ENCODE results near the gene CDK19. TPM values are rescaled to one million over a fixed set of nuclear protein-coding genes. Genes with fewer than 3 reads are reported as not detected.
A peak's percentile ranks its signal among the peaks of the same experiment; 100 is the strongest.

The CDK19 gene
- total RNA-seq, 1 donor from 2014 or later: 21.8 TPM

- Mint-ChIP-seq H3K27me3 (ENCODE audit: low read depth, unreplicated experiment) (no peaks in the 10 kb centered on the region), H3K9me3 (ENCODE audit: unreplicated experiment) (no peaks in the 10 kb centered on the region)
- no peak for FAIRE-seq
Measured at GRCh38 chr6:110629153-110629552, 186.1 kb downstream of the CDK19 start.

GRCh38 chr6:110628330-110628729, 186.9 kb downstream of the CDK19 start:
- no peak overlapping the region for H3K9ac ChIP-seq (ENCODE audit: low read length)
- H4K20me1 ChIP-seq (ENCODE audit: insufficient read depth, low read length): no peaks in the 10 kb centered on the region
- Mint-ChIP-seq H3K4me3 (ENCODE audit: unreplicated experiment) (no peak overlapping the region), H3K36me3 (ENCODE audit: low read depth, unreplicated experiment) (no peaks in the 10 kb centered on the region), H3K4me1 (ENCODE audit: low read depth, unreplicated experiment) (peaks cover 15% of the 10 kb centered on the region), H3K27ac (ENCODE audit: unreplicated experiment) (peak overlapping the region; percentile 85), H3K9me3 (ENCODE audit: unreplicated experiment) (no peaks in the 10 kb centered on the region), H3K27me3 (ENCODE audit: low read depth, unreplicated experiment) (no peaks in the 10 kb centered on the region)
- peak; percentile 56 for FAIRE-seq
- H3K4me1 ChIP-seq (ENCODE audit: insufficient read depth, low read length): peaks cover 4% of the 10 kb centered on the region
- H2AFZ ChIP-seq (ENCODE audit: low read depth, low read length): no peak overlapping the region
- no peaks in the 10 kb centered on the region for H3K79me2 ChIP-seq (ENCODE audit: insufficient read depth, low read length)
- no peaks in the 10 kb centered on the region for H3K27me3 ChIP-seq (ENCODE audit: insufficient read depth, low read length)
- no peak overlapping the region for H3K4me3 ChIP-seq (ENCODE audit: insufficient read depth, low read depth, low read length)
- H3K9me3 ChIP-seq (ENCODE audit: insufficient read depth, low read depth, low read length): no peaks in the 10 kb centered on the region
- no peak for TF ChIP-seq EZH2 (IDR thresholded peaks at IDR 0.05; ENCODE audit: insufficient read depth, low read length)
- TF ChIP-seq CTCF (IDR thresholded peaks at IDR 0.05; ENCODE audit: insufficient read depth, low read depth, low read length): no peak
- H3K27ac ChIP-seq (ENCODE audit: low read depth, low read length): no peak overlapping the region
- peak overlapping the region; percentile 50 for H3K4me2 ChIP-seq (ENCODE audit: low read length)
- no peaks in the 10 kb centered on the region for H3K36me3 ChIP-seq (ENCODE audit: insufficient read depth, low read length)
- peak; percentile 67 for DNase-seq (ENCODE audit: low read depth)

More at GRCh38 chr6:110629153-110629552, 186.1 kb downstream of the CDK19 start:
- Histone ChIP-seq H2AFZ (ENCODE audit: low read depth, low read length) (no peak overlapping the region), H3K4me2 (ENCODE audit: low read length) (no peak overlapping the region), H3K4me3 (ENCODE audit: insufficient read depth, low read depth, low read length) (no peak overlapping the region), H3K4me1 (ENCODE audit: insufficient read depth, low read length) (peaks cover 4% of the 10 kb centered on the region), H3K9ac (ENCODE audit: low read length) (no peak overlapping the region), H3K27ac (ENCODE audit: low read depth, low read length) (no peak overlapping the region), H4K20me1 (ENCODE audit: insufficient read depth, low read length) (no peaks in the 10 kb centered on the region), H3K9me3 (ENCODE audit: insufficient read depth, low read depth, low read length) (no peaks in the 10 kb centered on the region), H3K36me3 (ENCODE audit: insufficient read depth, low read length) (no peaks in the 10 kb centered on the region), H3K79me2 (ENCODE audit: insufficient read depth, low read length) (no peaks in the 10 kb centered on the region), H3K27me3 (ENCODE audit: insufficient read depth, low read length) (no peaks in the 10 kb centered on the region)
- H3K27ac Mint-ChIP-seq (ENCODE audit: unreplicated experiment): no peak overlapping the region
- DNase-seq (ENCODE audit: low read depth): no peak
- TF ChIP-seq EZH2 (IDR thresholded peaks at IDR 0.05; ENCODE audit: insufficient read depth, low read length): no peak
- TF ChIP-seq CTCF (IDR thresholded peaks at IDR 0.05; ENCODE audit: insufficient read depth, low read depth, low read length): no peak
- H3K4me1 Mint-ChIP-seq (ENCODE audit: low read depth, unreplicated experiment): peaks cover 15% of the 10 kb centered on the region
- H3K4me3 Mint-ChIP-seq (ENCODE audit: unreplicated experiment): peak overlapping the region; percentile 54
- H3K36me3 Mint-ChIP-seq (ENCODE audit: low read depth, unreplicated experiment): no peaks in the 10 kb centered on the region

GRCh38 chr6:110626442-110626841, 188.8 kb downstream of the CDK19 start:
- H3K36me3 Mint-ChIP-seq (ENCODE audit: low read depth, unreplicated experiment): peaks cover 2% of the 10 kb centered on the region
- Histone ChIP-seq H3K4me3 (ENCODE audit: insufficient read depth, low read depth, low read length) (no peak overlapping the region), H3K27me3 (ENCODE audit: insufficient read depth, low read length) (no peaks in the 10 kb centered on the region), H3K79me2 (ENCODE audit: insufficient read depth, low read length) (no peaks in the 10 kb centered on the region), H3K9me3 (ENCODE audit: insufficient read depth, low read depth, low read length) (no peaks in the 10 kb centered on the region), H2AFZ (ENCODE audit: low read depth, low read length) (no peak overlapping the region), H3K27ac (ENCODE audit: low read depth, low read length) (no peak overlapping the region), H3K4me1 (ENCODE audit: insufficient read depth, low read length) (peaks cover 4% of the 10 kb centered on the region), H3K4me2 (ENCODE audit: low read length) (no peak overlapping the region), H3K9ac (ENCODE audit: low read length) (no peak overlapping the region), H3K36me3 (ENCODE audit: insufficient read depth, low read length) (no peaks in the 10 kb centered on the region), H4K20me1 (ENCODE audit: insufficient read depth, low read length) (no peaks in the 10 kb centered on the region)
- H3K27me3 Mint-ChIP-seq (ENCODE audit: low read depth, unreplicated experiment): no peaks in the 10 kb centered on the region
- peaks cover 15% of the 10 kb centered on the region for H3K4me1 Mint-ChIP-seq (ENCODE audit: low read depth, unreplicated experiment)
- DNase-seq (ENCODE audit: low read depth) (no peak), FAIRE-seq (no peak)
- H3K9me3 Mint-ChIP-seq (ENCODE audit: unreplicated experiment): no peaks in the 10 kb centered on the region
- H3K27ac Mint-ChIP-seq (ENCODE audit: unreplicated experiment): no peak overlapping the region
- H3K4me3 Mint-ChIP-seq (ENCODE audit: unreplicated experiment): no peak overlapping the region
- no peak for TF ChIP-seq EZH2 (IDR thresholded peaks at IDR 0.05; ENCODE audit: insufficient read depth, low read length)
- no peak for TF ChIP-seq CTCF (IDR thresholded peaks at IDR 0.05; ENCODE audit: insufficient read depth, low read depth, low read length)

Measured in astrocyte (in vitro differentiated cells and primary cell).